Caco-2 (cell line): ENCODE measurements around the gene PMVK. TPM values are rescaled to one million over a fixed set of nuclear protein-coding genes. Genes with fewer than 3 reads are reported as not detected.

Experiments used
- BruUV-seq: library from RNA; stranded (reverse); fragments of 400-500 nt; replicated peaks from 2 replicates; lab custom pipeline; 2021; lab: Mats Ljungman, UMichigan
- CTCF ChIA-PET: fragments of 300-600 bp; sonication (Branson Sonifier 250); formaldehyde crosslinking; loops from one replicate; lab custom pipeline; 2022; ENCODE audit warnings: antibody characterized with exemption; lab: Charles Lee
- POLR2A ChIA-PET: fragments of 300-600 bp; sonication (Branson Sonifier 250); formaldehyde crosslinking; loops from one replicate; lab custom pipeline; 2022; ENCODE audit warnings: antibody characterized with exemption; lab: Charles Lee
- DNase-seq, 2 experiments: peaks; one replicate each; pipeline versions ENCODE4 v3.0.0 to v3.0.0-alpha.2; 2020 to 2022
- H3K27me3 ChIP-seq: replicated peaks from 2 replicates; pipeline ENCODE4 v1.6.0; 2011; ENCODE audit warnings: low read length; ENCODE audit not compliant: control insufficient read depth, insufficient read depth
- H3K36me3 ChIP-seq: 2 replicates; pipeline ENCODE4 v1.5.1; 2011; ENCODE audit warnings: low read length; ENCODE audit not compliant: control insufficient read depth, insufficient read depth
- H3K4me1 ChIP-seq: fragments of 250-450 bp; sonication (Bioruptor Pico); 2 replicates; pipeline ENCODE4 v1.5.1; 2020; ENCODE audit warnings: mild to moderate bottlenecking
- H3K4me3 ChIP-seq: 2 replicates; pipeline ENCODE4 v1.5.1; 2011; ENCODE audit warnings: low read depth, mild to moderate bottlenecking, control low read depth, low read length
- H3K9me3 ChIP-seq: fragments of 250-450 bp; sonication (Bioruptor Pico); 2 replicates; pipeline ENCODE4 v1.5.1; 2020; ENCODE audit warnings: mild to moderate bottlenecking, moderate library complexity
- H3K27ac Mint-ChIP-seq: one replicate; pipeline ENCODE4 v1.8.0; 2022; ENCODE audit warnings: mixed read lengths; ENCODE audit not compliant: unreplicated experiment
- H3K27me3 Mint-ChIP-seq: one replicate; pipeline ENCODE4 v1.8.0; 2022; ENCODE audit warnings: mixed read lengths; ENCODE audit not compliant: insufficient read depth, unreplicated experiment
- H3K36me3 Mint-ChIP-seq: one replicate; pipeline ENCODE4 v1.8.0; 2022; ENCODE audit warnings: mild to moderate bottlenecking, mixed read lengths; ENCODE audit not compliant: insufficient read depth, unreplicated experiment
- H3K4me1 Mint-ChIP-seq: one replicate; pipeline ENCODE4 v1.8.0; 2022; ENCODE audit warnings: low read depth, mixed read lengths; ENCODE audit not compliant: unreplicated experiment
- H3K4me3 Mint-ChIP-seq: one replicate; pipeline ENCODE4 v1.8.0; 2022; ENCODE audit warnings: mild to moderate bottlenecking, moderate library complexity, mixed read lengths; ENCODE audit not compliant: unreplicated experiment
- H3K9me3 Mint-ChIP-seq: one replicate; pipeline ENCODE4 v1.8.0; 2022; ENCODE audit warnings: mixed read lengths; ENCODE audit not compliant: unreplicated experiment
- CTCF ChIP-seq, 2 experiments: fragments of 200-600 bp in 1 of 2; IDR thresholded peaks; 1 replicate in 1 of 2; 2 replicates in 1 of 2; pipeline versions ENCODE4 v1.5.1 to v1.8.0; 2011 to 2022; ENCODE audit warnings: antibody characterized with exemption in 1 of 2, control low read depth in 1 of 2, inconsistent platforms in 1 of 2, low read depth in 1 of 2, low read length in 1 of 2, mild to moderate bottlenecking in 1 of 2, moderate library complexity in 1 of 2; ENCODE audit not compliant: insufficient read depth in 1 of 2, severe bottlenecking in 1 of 2, unreplicated experiment in 1 of 2
- intact Hi-C: fragments of 100-400 bp; cut with micrococcal nuclease; formaldehyde crosslinking; loops from one replicate; pipeline ENCODE4 v1.10.0; 2022; ENCODE audit not compliant: unreplicated experiment
- total RNA-seq: library from RNA; stranded (reverse); gene quantifications from 2 replicates; pipeline ENCODE4 v1.2.3, GENCODE V29; 2022

The PMVK gene
- total RNA-seq, 1 experiment from 2014 or later: 25.1 TPM

DNA sequence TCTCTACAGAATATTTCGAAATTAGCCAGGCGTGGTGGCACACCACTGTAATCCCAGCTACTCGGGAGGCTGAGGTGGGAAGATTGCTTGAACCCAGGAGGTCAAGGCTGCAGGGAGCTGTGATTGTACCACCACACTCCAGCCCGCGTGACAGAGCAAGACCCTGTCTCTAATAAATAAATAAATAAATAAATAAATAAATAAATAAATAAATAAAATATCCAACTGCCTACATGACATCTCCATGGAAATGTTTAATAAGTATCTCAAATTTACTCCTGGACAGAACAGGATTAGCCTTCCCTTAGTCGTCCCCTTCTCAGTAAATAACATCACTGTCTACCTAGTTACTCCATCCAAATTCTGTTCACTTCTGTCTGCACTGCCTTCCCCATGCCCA is 37.5 kb downstream of the PMVK start:
- H3K4me1 Mint-ChIP-seq: no peaks in the 10 kb centered on the region
- Histone ChIP-seq H3K4me1 (no peaks in the 10 kb centered on the region), H3K9me3 (no peaks in the 10 kb centered on the region), H3K27me3 (no peaks in the 10 kb centered on the region), H3K36me3 (no peaks in the 10 kb centered on the region), H3K4me3 (no peak overlapping the region)
- no TSS peak for BruUV-seq
- ChIA-PET CTCF (no interaction called here), POLR2A (no interaction called here)
- peaks cover 12% of the 10 kb centered on the region for H3K27me3 Mint-ChIP-seq
- no peak overlapping the region for H3K4me3 Mint-ChIP-seq
- TF ChIP-seq CTCF (IDR thresholded peaks at IDR 0.05; ENCODE audit: insufficient read depth in 1 of 2, low read depth in 1 of 2, low read length in 1 of 2, severe bottlenecking in 1 of 2, unreplicated experiment in 1 of 2): no peak
- H3K36me3 Mint-ChIP-seq: no peaks in the 10 kb centered on the region
- DNase-seq: no peak
- H3K9me3 Mint-ChIP-seq: no peaks in the 10 kb centered on the region
- intact Hi-C loops: no loop called here
- no peak overlapping the region for H3K27ac Mint-ChIP-seq

DNA sequence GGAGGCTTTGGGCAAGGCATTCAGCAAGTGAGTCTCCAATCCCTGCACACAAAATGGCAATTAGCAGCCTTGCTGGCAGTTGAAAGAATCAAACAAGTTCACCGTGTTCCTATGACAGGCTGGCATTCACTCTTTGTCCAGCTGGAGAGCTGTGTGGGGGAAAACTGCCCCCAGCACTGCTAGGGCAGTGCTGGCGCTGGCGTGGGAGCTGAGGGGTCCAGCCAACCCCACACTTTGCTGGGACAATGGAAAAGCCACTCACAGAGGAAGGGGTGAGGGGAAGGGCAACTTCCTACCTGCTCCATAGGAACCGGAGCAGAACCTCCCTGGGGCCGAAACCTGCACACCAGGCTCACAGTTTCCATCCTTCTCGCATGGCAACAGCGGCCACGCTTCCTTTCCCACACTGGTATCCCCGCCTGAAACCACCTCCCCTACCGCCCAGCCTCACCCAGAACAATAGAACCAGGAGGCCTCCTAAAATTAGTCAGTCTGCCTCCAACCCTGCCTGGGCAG is 39.7 kb downstream of the PMVK start:
- H3K9me3 ChIP-seq: no peaks in the 10 kb centered on the region
- Mint-ChIP-seq H3K9me3 (no peaks in the 10 kb centered on the region), H3K27ac (no peak overlapping the region), H3K27me3 (peaks cover 12% of the 10 kb centered on the region), H3K4me1 (no peaks in the 10 kb centered on the region), H3K36me3 (no peaks in the 10 kb centered on the region), H3K4me3 (no peak overlapping the region)
- no peak overlapping the region for H3K4me3 ChIP-seq
- intact Hi-C loops: no loop called here
- ChIA-PET CTCF (no interaction called here), POLR2A (no interaction called here)
- H3K4me1 ChIP-seq: no peaks in the 10 kb centered on the region
- H3K27me3 ChIP-seq: no peaks in the 10 kb centered on the region
- no peak for TF ChIP-seq CTCF (IDR thresholded peaks at IDR 0.05; ENCODE audit: insufficient read depth in 1 of 2, low read depth in 1 of 2, low read length in 1 of 2, severe bottlenecking in 1 of 2, unreplicated experiment in 1 of 2)
- BruUV-seq: no TSS peak
- H3K36me3 ChIP-seq: no peaks in the 10 kb centered on the region
- no peak for DNase-seq

DNA sequence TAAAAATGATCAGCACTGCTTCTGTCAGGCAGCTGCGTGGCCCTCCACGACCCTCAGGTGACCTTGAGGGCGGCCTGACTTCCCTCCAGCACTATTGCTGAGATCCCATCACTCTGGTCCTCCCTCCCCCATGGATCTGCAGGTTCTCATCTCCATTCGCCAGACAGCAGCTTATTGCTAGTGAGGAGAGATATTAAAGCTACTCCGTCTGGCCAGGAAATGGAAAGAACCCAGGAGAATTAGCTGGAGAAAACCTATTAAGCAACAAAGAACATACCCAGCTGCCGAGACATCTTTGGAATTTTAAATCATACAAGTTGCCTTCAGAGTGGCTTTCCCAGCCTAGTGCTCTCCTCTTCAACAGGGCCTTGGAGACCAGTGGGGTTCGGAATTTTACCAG is 40.7 kb downstream of the PMVK start:
- no peaks in the 10 kb centered on the region for H3K4me1 ChIP-seq
- Mint-ChIP-seq H3K4me1 (no peaks in the 10 kb centered on the region), H3K9me3 (no peaks in the 10 kb centered on the region), H3K36me3 (no peaks in the 10 kb centered on the region), H3K27ac (no peak overlapping the region), H3K27me3 (peaks cover 12% of the 10 kb centered on the region), H3K4me3 (no peak overlapping the region)
- no peak overlapping the region for H3K4me3 ChIP-seq
- H3K9me3 ChIP-seq: no peaks in the 10 kb centered on the region
- intact Hi-C loops: no loop called here
- POLR2A ChIA-PET: no interaction called here
- H3K36me3 ChIP-seq: no peaks in the 10 kb centered on the region
- BruUV-seq: no TSS peak
- TF ChIP-seq CTCF (IDR thresholded peaks at IDR 0.05; ENCODE audit: insufficient read depth in 1 of 2, low read depth in 1 of 2, low read length in 1 of 2, severe bottlenecking in 1 of 2, unreplicated experiment in 1 of 2): no peak
- H3K27me3 ChIP-seq: no peaks in the 10 kb centered on the region
- CTCF ChIA-PET: interaction anchor here (0.6 to 0.8 kb wide), 2 partner anchors 10 to 27 kb away, joined by 4 to 5 read pairs; no protein-coding TSS in a partner anchor
- DNase-seq: no peak
